HG02588 (cell line): ENCODE results near the gene FGL2.
"Not testable (repeated sequence)": the region's sequence is repeated elsewhere in the genome, so short reads cannot be mapped to it uniquely, and the experiment has no call there.

ENCODE experiments used
- ATAC-seq: cut with Tn5 transposase; IDR thresholded peaks from one replicate; pipeline ENCODE4 v1.9.1; 2021; ENCODE audit warnings: mild to moderate bottlenecking, moderate library complexity; ENCODE audit not compliant: unreplicated experiment

The FGL2 gene

GRCh38 chr7:77217474-77218185 is 18.0 kb upstream of the FGL2 start:
- ATAC-seq, result no peak

GRCh38 chr7:77216181-77216845 is 16.7 kb upstream of the FGL2 start:
- ATAC-seq, result no peak

GRCh38 chr7:77209479-77210139 is 10.0 kb upstream of the FGL2 start:
- no peak for ATAC-seq

GRCh38 chr7:77208416-77208815 is 8.8 kb upstream of the FGL2 start:
- no peak for ATAC-seq

- ATAC-seq, result no peak
Observed at GRCh38 chr7:77205706-77206105, 6.1 kb upstream of the FGL2 start.

- ATAC-seq, result peak; percentile 94
Observed at GRCh38 chr7:77202481-77202976, 2.9 kb upstream of the FGL2 start.

GRCh38 chr7:77200542-77200941 is 923 bp upstream of the FGL2 start:
- no peak for ATAC-seq

- no peak for ATAC-seq
Observed at GRCh38 chr7:77197141-77197540, 2.5 kb downstream of the FGL2 start.

GRCh38 chr7:77188731-77189437 is 10.7 kb downstream of the FGL2 start:
- no peak for ATAC-seq

- no peak for ATAC-seq
Observed at GRCh38 chr7:77185866-77186265, 13.8 kb downstream of the FGL2 start.

GRCh38 chr7:77184990-77185389 is 14.6 kb downstream of the FGL2 start:
- no peak for ATAC-seq

GRCh38 chr7:77184463-77184862 is 15.2 kb downstream of the FGL2 start:
- ATAC-seq, result no peak

GRCh38 chr7:77182261-77182660 is 17.4 kb downstream of the FGL2 start:
- no peak for ATAC-seq

GRCh38 chr7:77181734-77182133 is 17.9 kb downstream of the FGL2 start:
- ATAC-seq, result no peak

- ATAC-seq, result no peak
Observed at GRCh38 chr7:77181015-77181595, 18.5 kb downstream of the FGL2 start.

- not testable (repeated sequence) for ATAC-seq
Observed at GRCh38 chr7:77178024-77178423, 21.6 kb downstream of the FGL2 start.

- not testable (repeated sequence) for ATAC-seq
Observed at GRCh38 chr7:77177321-77177904, 22.2 kb downstream of the FGL2 start.

- not testable (repeated sequence) for ATAC-seq
Observed at GRCh38 chr7:77175274-77175800, 24.3 kb downstream of the FGL2 start.

GRCh38 chr7:77174418-77174817 is 25.2 kb downstream of the FGL2 start:
- not testable (repeated sequence) for ATAC-seq
